Neural progenitor cell (in vitro differentiated cells): Measurements from ENCODE around the gene RAPGEF5. TPM values are rescaled to one million over a fixed set of nuclear protein-coding genes. Genes with fewer than 3 reads are reported as not detected.

Experiments used
- DNase-seq: peaks from one replicate; pipeline ENCODE4 v3.0.0-alpha.2; 2016; ENCODE audit warnings: low spot score
- H2AFZ ChIP-seq: fragments of 200-600 bp; sonication (generic); replicated peaks from 2 replicates; pipeline ENCODE4 v1.6.1; 2016; ENCODE audit warnings: antibody characterized with exemption
- H3F3A ChIP-seq: fragments of 200-600 bp; sonication (generic); 2 replicates; pipeline ENCODE4 v1.6.1; 2016; ENCODE audit warnings: antibody characterized with exemption, low read depth
- H3K27ac ChIP-seq: fragments of 200-600 bp; sonication (generic); 2 replicates; pipeline ENCODE4 v1.5.1; 2016; ENCODE audit warnings: mild to moderate bottlenecking
- H3K27me3 ChIP-seq: fragments of 200-600 bp; sonication (generic); 2 replicates; pipeline ENCODE4 v1.6.1; 2016; ENCODE audit warnings: mild to moderate bottlenecking, moderate library complexity
- H3K36me3 ChIP-seq: fragments of 200-600 bp; sonication (generic); 2 replicates; pipeline ENCODE4 v1.5.1; 2016
- H3K4me1 ChIP-seq: fragments of 200-600 bp; sonication (generic); 2 replicates; pipeline ENCODE4 v1.6.1; 2016; ENCODE audit warnings: mixed run types
- H3K4me2 ChIP-seq: fragments of 200-600 bp; sonication (generic); 2 replicates; pipeline ENCODE4 v1.6.1; 2016
- H3K4me3 ChIP-seq: fragments of 200-600 bp; sonication (generic); 2 replicates; pipeline ENCODE4 v1.5.1; 2016
- H3K79me2 ChIP-seq: fragments of 200-600 bp; sonication (generic); 2 replicates; pipeline ENCODE4 v1.6.1; 2016; ENCODE audit warnings: low read depth
- H3K9ac ChIP-seq: fragments of 200-600 bp; sonication (generic); 2 replicates; pipeline ENCODE4 v1.6.1; 2016
- H3K9me3 ChIP-seq: fragments of 200-600 bp; sonication (generic); 2 replicates; pipeline ENCODE4 v1.5.1; 2016; ENCODE audit warnings: low read depth
- H4K20me1 ChIP-seq: fragments of 200-600 bp; sonication (generic); 2 replicates; pipeline ENCODE4 v1.6.1; 2016; ENCODE audit warnings: low read depth
- H3K27ac Mint-ChIP-seq: 3 replicates; pipeline ENCODE4 v1.8.0; 2021; ENCODE audit warnings: mixed read lengths
- H3K27me3 Mint-ChIP-seq: 2 replicates; pipeline ENCODE4 v1.8.0; 2022; ENCODE audit warnings: low read depth, mild to moderate bottlenecking, inconsistent platforms, moderate library complexity, mixed read lengths; ENCODE audit not compliant: insufficient read depth
- H3K36me3 Mint-ChIP-seq: 3 replicates; pipeline ENCODE4 v1.8.0; 2021; ENCODE audit warnings: mixed read lengths
- H3K4me1 Mint-ChIP-seq: 3 replicates; pipeline ENCODE4 v1.8.0; 2021; ENCODE audit warnings: mixed read lengths
- H3K4me3 Mint-ChIP-seq: 3 replicates; pipeline ENCODE4 v1.8.0; 2021; ENCODE audit warnings: mild to moderate bottlenecking, moderate library complexity, mixed read lengths
- H3K9me3 Mint-ChIP-seq: 3 replicates; pipeline ENCODE4 v1.8.0; 2020; ENCODE audit warnings: mixed read lengths
- CTCF ChIP-seq: fragments of 200-600 bp; sonication (generic); IDR thresholded peaks from 2 replicates; pipeline ENCODE4 v1.5.1; 2017; ENCODE audit warnings: antibody characterized with exemption, mild to moderate bottlenecking
- EZH2 ChIP-seq: fragments of 200-600 bp; sonication (generic); IDR thresholded peaks from 2 replicates; pipeline ENCODE4 v1.6.1; 2017; ENCODE audit warnings: antibody characterized with exemption, mild to moderate bottlenecking, moderate library complexity
- EZH2phosphoT487 ChIP-seq: fragments of 200-600 bp; sonication (generic); IDR thresholded peaks from 2 replicates; pipeline ENCODE4 v1.6.1; 2017; ENCODE audit warnings: antibody characterized with exemption
- total RNA-seq: library from RNA; depleted of rRNA; stranded (reverse); fragments of >200 nt; gene quantifications from 2 replicates; pipeline ENCODE4 v1.2.3, GENCODE V29; 2015; ENCODE audit warnings: low replicate concordance

The RAPGEF5 gene
- total RNA-seq, 1 donor from 2014 or later = 5.7 TPM

GRCh38 chr7:22343071-22343470 is 13.9 kb downstream of the RAPGEF5 start:
- TF ChIP-seq EZH2 (no peak), CTCF (no peak), EZH2phosphoT487 (no peak)
- Histone ChIP-seq H3K4me2 (no peak overlapping the region), H3K36me3 (no peaks in the 10 kb centered on the region), H3K9me3 (no peaks in the 10 kb centered on the region), H3K9ac (no peak overlapping the region), H3K79me2 (no peaks in the 10 kb centered on the region), H4K20me1 (no peaks in the 10 kb centered on the region), H2AFZ (no peak overlapping the region), H3K27ac (no peak overlapping the region), H3F3A (no peaks in the 10 kb centered on the region), H3K27me3 (no peaks in the 10 kb centered on the region), H3K4me3 (no peak overlapping the region), H3K4me1 (peaks cover 5% of the 10 kb centered on the region)
- no peaks in the 10 kb centered on the region for H3K36me3 Mint-ChIP-seq
- H3K4me3 Mint-ChIP-seq = no peak overlapping the region
- H3K27me3 Mint-ChIP-seq = peaks cover 3% of the 10 kb centered on the region
- H3K27ac Mint-ChIP-seq = no peak overlapping the region
- peaks cover 5% of the 10 kb centered on the region for H3K9me3 Mint-ChIP-seq
- no peak for DNase-seq
- no peaks in the 10 kb centered on the region for H3K4me1 Mint-ChIP-seq

- Histone ChIP-seq H3K79me2 (no peaks in the 10 kb centered on the region), H3K36me3 (no peaks in the 10 kb centered on the region), H3K27me3 (no peaks in the 10 kb centered on the region), H3K9ac (no peak overlapping the region), H3K9me3 (no peaks in the 10 kb centered on the region), H4K20me1 (no peaks in the 10 kb centered on the region), H3K27ac (no peak overlapping the region), H3K4me3 (no peak overlapping the region), H3K4me1 (peaks cover 5% of the 10 kb centered on the region), H2AFZ (no peak overlapping the region), H3K4me2 (no peak overlapping the region), H3F3A (no peaks in the 10 kb centered on the region)
- no peaks in the 10 kb centered on the region for H3K4me1 Mint-ChIP-seq
- no peak overlapping the region for H3K27ac Mint-ChIP-seq
- no peak for TF ChIP-seq EZH2phosphoT487
- TF ChIP-seq CTCF = no peak
- no peak for TF ChIP-seq EZH2
- H3K9me3 Mint-ChIP-seq = peaks cover 5% of the 10 kb centered on the region
- no peaks in the 10 kb centered on the region for H3K36me3 Mint-ChIP-seq
- DNase-seq = no peak
- H3K27me3 Mint-ChIP-seq = peaks cover 3% of the 10 kb centered on the region
- no peak overlapping the region for H3K4me3 Mint-ChIP-seq
Observed at GRCh38 chr7:22339725-22340390, 17.1 kb downstream of the RAPGEF5 start.

GRCh38 chr7:22338877-22339276 is 18.1 kb downstream of the RAPGEF5 start:
- no peak overlapping the region for H3K27ac Mint-ChIP-seq

More at GRCh38 chr7:22338877-22339276, 18.1 kb downstream of the RAPGEF5 start:
- H3K36me3 Mint-ChIP-seq = no peaks in the 10 kb centered on the region
- H3F3A ChIP-seq = no peaks in the 10 kb centered on the region
- peaks cover 5% of the 10 kb centered on the region for H3K9me3 Mint-ChIP-seq
- H3K27ac ChIP-seq = no peak overlapping the region
- DNase-seq = no peak
- no peak overlapping the region for H3K4me3 ChIP-seq
- H3K36me3 ChIP-seq = no peaks in the 10 kb centered on the region
- H3K9ac ChIP-seq = no peak overlapping the region
- H3K4me1 Mint-ChIP-seq = no peaks in the 10 kb centered on the region
- peaks cover 5% of the 10 kb centered on the region for H3K4me1 ChIP-seq
- H3K4me3 Mint-ChIP-seq = no peak overlapping the region
- TF ChIP-seq EZH2 (no peak), CTCF (no peak), EZH2phosphoT487 (no peak)
- peaks cover under 1% of the 10 kb centered on the region for H3K27me3 Mint-ChIP-seq
- no peak overlapping the region for H3K4me2 ChIP-seq
- no peaks in the 10 kb centered on the region for H4K20me1 ChIP-seq
- no peaks in the 10 kb centered on the region for H3K9me3 ChIP-seq
- H2AFZ ChIP-seq = no peak overlapping the region
- no peaks in the 10 kb centered on the region for H3K27me3 ChIP-seq
- no peaks in the 10 kb centered on the region for H3K79me2 ChIP-seq
